Activated naive CD4-positive, alpha-beta T cell treated with anti-CD3 and anti-CD28 coated beads for 36 hours (primary cell): ENCODE results near the gene POTEE. TPM values are rescaled to one million over a fixed set of nuclear protein-coding genes. Genes with fewer than 3 reads are reported as not detected.
"Not testable (repeated sequence)": the region's sequence is repeated elsewhere in the genome, so short reads cannot be mapped to it uniquely, and the experiment has no call there.

Source experiments
- CTCF ChIA-PET: fragments of 350-600 bp; sonication (Branson Sonifier 250); formaldehyde crosslinking; loops from one replicate; lab custom pipeline; 2021; ENCODE audit warnings: antibody characterized with exemption; lab: Charles Lee
- DNase-seq: peaks from one replicate; pipeline ENCODE4 v3.0.0-alpha.2; 2020
- H3K27ac Mint-ChIP-seq: one replicate; pipeline ENCODE4 v1.8.0; 2021; ENCODE audit warnings: mild to moderate bottlenecking, mixed read lengths
- H3K27me3 Mint-ChIP-seq: one replicate; pipeline ENCODE4 v1.8.0; 2021; ENCODE audit warnings: low read depth, mixed read lengths
- H3K36me3 Mint-ChIP-seq: one replicate; pipeline ENCODE4 v1.8.0; 2021; ENCODE audit warnings: low read depth, mixed read lengths
- H3K4me1 Mint-ChIP-seq: one replicate; pipeline ENCODE4 v1.8.0; 2021; ENCODE audit warnings: low read depth, mixed read lengths
- H3K4me3 Mint-ChIP-seq: one replicate; pipeline ENCODE4 v1.8.0; 2021; ENCODE audit warnings: mild to moderate bottlenecking, moderate library complexity, mixed read lengths
- H3K9me3 Mint-ChIP-seq: one replicate; pipeline ENCODE4 v1.8.0; 2021; ENCODE audit warnings: mixed read lengths
- intact Hi-C: fragments of 100-400 bp; cut with micrococcal nuclease; formaldehyde crosslinking; loops from one replicate; pipeline ENCODE4 v1.15.1; 2023
- total RNA-seq, 2 experiments: library from RNA; stranded (reverse); gene quantifications; one replicate each; pipeline ENCODE4 v1.2.3, GENCODE V29; 2021

POTEE gene
- total RNA-seq, 2 experiments from 2014 or later, result 0.40 to 0.45 TPM

GRCh38 chr2:131217238-131217986 lies 8.1 kb downstream of the POTEE start:
- CTCF ChIA-PET, H3K4me3 Mint-ChIP-seq, intact Hi-C loops, H3K36me3 Mint-ChIP-seq, H3K4me1 Mint-ChIP-seq, H3K27me3 Mint-ChIP-seq, H3K27ac Mint-ChIP-seq, DNase-seq, H3K9me3 Mint-ChIP-seq: not testable (repeated sequence)

GRCh38 chr2:131235543-131236449 lies 26.5 kb downstream of the POTEE start:
- H3K9me3 Mint-ChIP-seq, H3K27me3 Mint-ChIP-seq, CTCF ChIA-PET, H3K4me1 Mint-ChIP-seq, H3K27ac Mint-ChIP-seq, H3K36me3 Mint-ChIP-seq, DNase-seq, intact Hi-C loops, H3K4me3 Mint-ChIP-seq: not testable (repeated sequence)

Other genes with a start within 250 kb of the POTEE start
- 10 to 100 TPM; 52.7 to 55.0 TPM for gene FAM168B, start 116.1 kb upstream of the POTEE start, total RNA-seq
- 10 to 100 TPM; 43.4 to 43.9 TPM for gene PLEKHB2, start 104.2 kb upstream of the POTEE start, total RNA-seq
- gene RAB6D, start 154.6 kb downstream of the POTEE start, total RNA-seq, result not detected